GM12878 (cell line): ENCODE data around the gene ESYT2. TPM values are rescaled to one million over a fixed set of nuclear protein-coding genes. Genes with fewer than 3 reads are reported as not detected.

Source experiments
- BCL11A ChIP-seq: IDR thresholded peaks from 2 replicates; pipeline ENCODE4 v1.6.1; 2011; ENCODE audit warnings: low read depth, low read length
- CBX5 ChIP-seq: sonication (generic); IDR thresholded peaks from 2 replicates; pipeline ENCODE4 v1.6.1; 2016; ENCODE audit warnings: low read depth, moderate library complexity, mild to moderate bottlenecking, inconsistent platforms
- CHD2 ChIP-seq: IDR thresholded peaks from 2 replicates; pipeline ENCODE4 v1.6.1; 2011; ENCODE audit warnings: low read depth, low read length, improper control_type of control experiment, borderline replicate concordance
- GABPA ChIP-seq: IDR thresholded peaks from 2 replicates; pipeline ENCODE4 v1.6.1; 2014; ENCODE audit warnings: antibody characterized with exemption, low read depth, mild to moderate bottlenecking, inconsistent platforms
- IRF4 ChIP-seq: IDR thresholded peaks from 2 replicates; pipeline ENCODE4 v1.6.1; 2011; ENCODE audit warnings: low read depth, low read length
- JUND ChIP-seq: IDR thresholded peaks from 2 replicates; pipeline ENCODE4 v1.6.1; 2012; ENCODE audit warnings: low read depth, mild to moderate bottlenecking, low read length, improper control_type of control experiment, moderate library complexity
- KLF5 ChIP-seq: fragments of 450-650 bp; IDR thresholded peaks from 2 replicates; pipeline ENCODE4 v1.6.1; 2014; ENCODE audit warnings: mild to moderate bottlenecking; ENCODE audit not compliant: partially characterized antibody
- MEF2A ChIP-seq: IDR thresholded peaks from 2 replicates; pipeline ENCODE4 v1.6.1; 2011; ENCODE audit warnings: low read depth, mild to moderate bottlenecking, low read length, moderate library complexity; ENCODE audit not compliant: insufficient read depth
- PAX8 ChIP-seq: fragments of 450-650 bp; IDR thresholded peaks from 2 replicates; pipeline ENCODE4 v1.6.1; 2017; ENCODE audit warnings: mild to moderate bottlenecking, moderate library complexity
- RFX5 ChIP-seq: IDR thresholded peaks from 2 replicates; pipeline ENCODE4 v1.6.1; 2011; ENCODE audit warnings: low read depth, low read length, improper control_type of control experiment
- SMAD1 ChIP-seq: fragments of 450-650 bp; IDR thresholded peaks from 2 replicates; pipeline ENCODE4 v1.6.1; 2018; ENCODE audit warnings: mild to moderate bottlenecking, low read depth; ENCODE audit not compliant: partially characterized antibody
- STAT3 ChIP-seq: IDR thresholded peaks from 2 replicates; pipeline ENCODE4 v1.6.1; 2011; ENCODE audit warnings: low read depth, low read length, improper control_type of control experiment
- SUZ12 ChIP-seq: fragments of 200-600 bp; sonication (generic); IDR thresholded peaks from one replicate; pipeline ENCODE4 v1.6.1; 2018; ENCODE audit warnings: antibody characterized with exemption, mild to moderate bottlenecking; ENCODE audit not compliant: unreplicated experiment
- TCF7 ChIP-seq: IDR thresholded peaks from 2 replicates; pipeline ENCODE4 v1.6.1; 2014; ENCODE audit warnings: antibody characterized with exemption, borderline replicate concordance
- ZBED1 ChIP-seq: IDR thresholded peaks from 2 replicates; pipeline ENCODE4 v1.6.1; 2016; ENCODE audit warnings: borderline replicate concordance
- ZSCAN29 ChIP-seq: fragments of 450-650 bp; IDR thresholded peaks from 2 replicates; pipeline ENCODE4 v1.6.1; 2017; ENCODE audit warnings: mild to moderate bottlenecking, moderate library complexity
- polyA plus RNA-seq, 11 experiments: library from polyadenylated mRNA; depleted of rRNA in 4 of 11; unstranded in 6 of 11; stranded (reverse) in 5 of 11; fragments of >200 nt; fragmentation: Nextera tagmentation in 4 of 11; fragmentation: Illumina TruSeq in 1 of 11; extraction: Ambion mirVana in 4 of 11; extraction: Trizol in 1 of 11; gene quantifications; 1 replicate in 1 of 11; 2 replicates in 10 of 11; pipeline versions ENCODE4 v1.2.1 to v1.2.3, GENCODE V29; 2011 to 2016; ENCODE audit warnings: inconsistent platforms in 2 of 11, missing spikeins in 2 of 11, low read depth in 1 of 11
- total RNA-seq, 4 experiments: library from RNA; depleted of rRNA in 3 of 4; stranded (reverse); fragments of >200 nt in 3 of 4; fragmentation: Illumina TruSeq in 1 of 4; extraction: Trizol in 1 of 4; gene quantifications; 2 replicates each; pipeline versions ENCODE4 v1.2.1 to v1.2.3, GENCODE V29; 2013 to 2021
- TF ChIP-seq, protein P1 (sequence below): fragments of 450-650 bp; formaldehyde crosslinking; IDR thresholded peaks from 2 replicates; pipeline ENCODE4 v1.4.0; 2020; ENCODE audit warnings: mild to moderate bottlenecking, moderate library complexity
- TF ChIP-seq, protein P2 (sequence below): fragments of 450-650 bp; IDR thresholded peaks from 2 replicates; pipeline ENCODE4 v1.6.1; 2017; ENCODE audit warnings: antibody characterized with exemption, mild to moderate bottlenecking, moderate library complexity
- TF ChIP-seq, protein P3 (sequence below): fragments of 450-650 bp; IDR thresholded peaks from 2 replicates; pipeline ENCODE4 v1.6.1; 2014; ENCODE audit warnings: mild to moderate bottlenecking
- TF ChIP-seq, protein P4 (sequence below): fragments of 450-650 bp; IDR thresholded peaks from 2 replicates; pipeline ENCODE4 v1.6.1; 2018; ENCODE audit warnings: borderline replicate concordance, mild to moderate bottlenecking; ENCODE audit not compliant: partially characterized antibody

ESYT2 gene
- total and polyA plus RNA-seq, 10 of the 15 experiments (the other 5 are each of a cell fraction or from before 2014, with no cell fraction given) = 1.9 to 44.6 (median 21.4) TPM

DNA sequence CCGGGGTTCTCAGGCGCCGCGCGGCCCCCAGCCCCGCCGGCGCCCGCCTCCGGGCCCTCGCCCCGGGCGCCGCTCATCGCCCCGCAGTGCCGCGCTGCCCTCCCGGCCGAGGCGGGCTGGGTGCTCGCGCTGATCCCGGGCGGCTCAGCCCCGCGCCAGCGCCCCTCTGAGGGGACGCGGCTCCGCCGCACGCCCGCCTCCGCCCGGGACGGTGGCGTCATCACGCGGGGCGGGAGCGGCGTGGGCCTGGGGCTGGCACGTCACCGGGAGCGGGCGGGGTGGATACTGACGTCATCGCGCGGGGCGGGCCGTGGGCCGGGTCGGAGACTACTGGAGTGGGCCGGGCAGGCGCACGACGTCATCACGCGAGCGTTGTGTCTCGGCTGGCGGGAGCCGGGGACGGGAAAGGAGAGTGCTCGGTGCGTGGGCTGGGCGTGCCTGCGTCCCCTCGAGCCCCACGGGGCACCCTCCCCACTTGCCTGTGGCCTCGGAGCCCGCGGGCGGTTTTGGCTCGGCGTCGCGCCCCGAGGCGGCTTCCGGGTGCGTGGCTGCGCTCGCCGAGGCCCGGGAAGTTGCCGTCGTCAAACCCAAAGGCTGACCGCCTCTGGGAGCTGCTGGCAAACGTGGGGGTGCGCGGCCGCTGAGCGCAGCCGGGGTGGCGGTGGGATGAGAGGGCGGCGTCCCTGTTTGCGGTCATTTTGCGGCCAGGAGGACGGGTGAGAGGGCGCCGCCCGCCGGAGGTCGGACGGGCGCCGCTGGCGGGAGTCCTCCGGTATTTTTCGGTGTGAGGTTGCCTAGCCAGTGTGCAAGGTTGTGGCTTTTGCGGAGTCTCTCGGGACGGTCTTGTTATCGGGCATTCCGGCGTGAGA is at the start of gene ESYT2 (continued):
- TF ChIP-seq KLF5 (peak; percentile 44), ZSCAN29 (0 out of 2 replicates have a peak, but pooled peaks have one; percentile 69), MEF2A (0 out of 2 replicates have a peak, but pooled peaks have one; percentile 60), SUZ12 (no peak), RFX5 (peak; percentile 80), IRF4 (no peak), GABPA (no peak), STAT3 (no peak), JUND (peak; percentile 88), CHD2 (no peak), BCL11A (no peak), TCF7 (no peak), SMAD1 (no peak), PAX8 (no peak), ZBED1 (no peak), CBX5 (no peak)
- TF ChIP-seq, protein P1, sequence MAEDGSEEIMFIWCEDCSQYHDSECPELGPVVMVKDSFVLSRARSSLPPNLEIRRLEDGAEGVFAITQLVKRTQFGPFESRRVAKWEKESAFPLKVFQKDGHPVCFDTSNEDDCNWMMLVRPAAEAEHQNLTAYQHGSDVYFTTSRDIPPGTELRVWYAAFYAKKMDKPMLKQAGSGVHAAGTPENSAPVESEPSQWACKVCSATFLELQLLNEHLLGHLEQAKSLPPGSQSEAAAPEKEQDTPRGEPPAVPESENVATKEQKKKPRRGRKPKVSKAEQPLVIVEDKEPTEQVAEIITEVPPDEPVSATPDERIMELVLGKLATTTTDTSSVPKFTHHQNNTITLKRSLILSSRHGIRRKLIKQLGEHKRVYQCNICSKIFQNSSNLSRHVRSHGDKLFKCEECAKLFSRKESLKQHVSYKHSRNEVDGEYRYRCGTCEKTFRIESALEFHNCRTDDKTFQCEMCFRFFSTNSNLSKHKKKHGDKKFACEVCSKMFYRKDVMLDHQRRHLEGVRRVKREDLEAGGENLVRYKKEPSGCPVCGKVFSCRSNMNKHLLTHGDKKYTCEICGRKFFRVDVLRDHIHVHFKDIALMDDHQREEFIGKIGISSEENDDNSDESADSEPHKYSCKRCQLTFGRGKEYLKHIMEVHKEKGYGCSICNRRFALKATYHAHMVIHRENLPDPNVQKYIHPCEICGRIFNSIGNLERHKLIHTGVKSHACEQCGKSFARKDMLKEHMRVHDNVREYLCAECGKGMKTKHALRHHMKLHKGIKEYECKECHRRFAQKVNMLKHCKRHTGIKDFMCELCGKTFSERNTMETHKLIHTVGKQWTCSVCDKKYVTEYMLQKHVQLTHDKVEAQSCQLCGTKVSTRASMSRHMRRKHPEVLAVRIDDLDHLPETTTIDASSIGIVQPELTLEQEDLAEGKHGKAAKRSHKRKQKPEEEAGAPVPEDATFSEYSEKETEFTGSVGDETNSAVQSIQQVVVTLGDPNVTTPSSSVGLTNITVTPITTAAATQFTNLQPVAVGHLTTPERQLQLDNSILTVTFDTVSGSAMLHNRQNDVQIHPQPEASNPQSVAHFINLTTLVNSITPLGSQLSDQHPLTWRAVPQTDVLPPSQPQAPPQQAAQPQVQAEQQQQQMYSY (CRISPR knock-in tag) = no peak
- TF ChIP-seq, protein P2, sequence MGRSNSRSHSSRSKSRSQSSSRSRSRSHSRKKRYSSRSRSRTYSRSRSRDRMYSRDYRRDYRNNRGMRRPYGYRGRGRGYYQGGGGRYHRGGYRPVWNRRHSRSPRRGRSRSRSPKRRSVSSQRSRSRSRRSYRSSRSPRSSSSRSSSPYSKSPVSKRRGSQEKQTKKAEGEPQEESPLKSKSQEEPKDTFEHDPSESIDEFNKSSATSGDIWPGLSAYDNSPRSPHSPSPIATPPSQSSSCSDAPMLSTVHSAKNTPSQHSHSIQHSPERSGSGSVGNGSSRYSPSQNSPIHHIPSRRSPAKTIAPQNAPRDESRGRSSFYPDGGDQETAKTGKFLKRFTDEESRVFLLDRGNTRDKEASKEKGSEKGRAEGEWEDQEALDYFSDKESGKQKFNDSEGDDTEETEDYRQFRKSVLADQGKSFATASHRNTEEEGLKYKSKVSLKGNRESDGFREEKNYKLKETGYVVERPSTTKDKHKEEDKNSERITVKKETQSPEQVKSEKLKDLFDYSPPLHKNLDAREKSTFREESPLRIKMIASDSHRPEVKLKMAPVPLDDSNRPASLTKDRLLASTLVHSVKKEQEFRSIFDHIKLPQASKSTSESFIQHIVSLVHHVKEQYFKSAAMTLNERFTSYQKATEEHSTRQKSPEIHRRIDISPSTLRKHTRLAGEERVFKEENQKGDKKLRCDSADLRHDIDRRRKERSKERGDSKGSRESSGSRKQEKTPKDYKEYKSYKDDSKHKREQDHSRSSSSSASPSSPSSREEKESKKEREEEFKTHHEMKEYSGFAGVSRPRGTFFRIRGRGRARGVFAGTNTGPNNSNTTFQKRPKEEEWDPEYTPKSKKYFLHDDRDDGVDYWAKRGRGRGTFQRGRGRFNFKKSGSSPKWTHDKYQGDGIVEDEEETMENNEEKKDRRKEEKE = 0 out of 2 replicates have a peak, but pooled peaks have one; percentile 50
- TF ChIP-seq, protein P3, sequence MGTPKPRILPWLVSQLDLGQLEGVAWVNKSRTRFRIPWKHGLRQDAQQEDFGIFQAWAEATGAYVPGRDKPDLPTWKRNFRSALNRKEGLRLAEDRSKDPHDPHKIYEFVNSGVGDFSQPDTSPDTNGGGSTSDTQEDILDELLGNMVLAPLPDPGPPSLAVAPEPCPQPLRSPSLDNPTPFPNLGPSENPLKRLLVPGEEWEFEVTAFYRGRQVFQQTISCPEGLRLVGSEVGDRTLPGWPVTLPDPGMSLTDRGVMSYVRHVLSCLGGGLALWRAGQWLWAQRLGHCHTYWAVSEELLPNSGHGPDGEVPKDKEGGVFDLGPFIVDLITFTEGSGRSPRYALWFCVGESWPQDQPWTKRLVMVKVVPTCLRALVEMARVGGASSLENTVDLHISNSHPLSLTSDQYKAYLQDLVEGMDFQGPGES = no peak
- TF ChIP-seq, protein P4, sequence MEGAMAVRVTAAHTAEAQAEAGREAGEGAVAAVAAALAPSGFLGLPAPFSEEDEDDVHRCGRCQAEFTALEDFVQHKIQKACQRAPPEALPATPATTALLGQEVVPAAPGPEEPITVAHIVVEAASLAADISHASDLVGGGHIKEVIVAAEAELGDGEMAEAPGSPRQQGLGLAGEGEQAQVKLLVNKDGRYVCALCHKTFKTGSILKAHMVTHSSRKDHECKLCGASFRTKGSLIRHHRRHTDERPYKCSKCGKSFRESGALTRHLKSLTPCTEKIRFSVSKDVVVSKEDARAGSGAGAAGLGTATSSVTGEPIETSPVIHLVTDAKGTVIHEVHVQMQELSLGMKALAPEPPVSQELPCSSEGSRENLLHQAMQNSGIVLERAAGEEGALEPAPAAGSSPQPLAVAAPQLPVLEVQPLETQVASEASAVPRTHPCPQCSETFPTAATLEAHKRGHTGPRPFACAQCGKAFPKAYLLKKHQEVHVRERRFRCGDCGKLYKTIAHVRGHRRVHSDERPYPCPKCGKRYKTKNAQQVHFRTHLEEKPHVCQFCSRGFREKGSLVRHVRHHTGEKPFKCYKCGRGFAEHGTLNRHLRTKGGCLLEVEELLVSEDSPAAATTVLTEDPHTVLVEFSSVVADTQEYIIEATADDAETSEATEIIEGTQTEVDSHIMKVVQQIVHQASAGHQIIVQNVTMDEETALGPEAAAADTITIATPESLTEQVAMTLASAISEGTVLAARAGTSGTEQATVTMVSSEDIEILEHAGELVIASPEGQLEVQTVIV = peak; percentile 54
